GM10266 (cell line): ENCODE measurements around the gene LRMDA.

Experiments
- DNase-seq: peaks from one replicate; pipeline ENCODE4 v3.0.0; 2012; ENCODE audit errors: extremely low spot score
- TF ChIP-seq, protein P1 (sequence below): IDR thresholded peaks from 2 replicates; pipeline ENCODE4 v1.5.1; 2012; ENCODE audit warnings: mild to moderate bottlenecking, low read depth; ENCODE audit not compliant: control insufficient read depth, insufficient read depth; ENCODE audit errors: missing control alignments

Gene LRMDA

DNA sequence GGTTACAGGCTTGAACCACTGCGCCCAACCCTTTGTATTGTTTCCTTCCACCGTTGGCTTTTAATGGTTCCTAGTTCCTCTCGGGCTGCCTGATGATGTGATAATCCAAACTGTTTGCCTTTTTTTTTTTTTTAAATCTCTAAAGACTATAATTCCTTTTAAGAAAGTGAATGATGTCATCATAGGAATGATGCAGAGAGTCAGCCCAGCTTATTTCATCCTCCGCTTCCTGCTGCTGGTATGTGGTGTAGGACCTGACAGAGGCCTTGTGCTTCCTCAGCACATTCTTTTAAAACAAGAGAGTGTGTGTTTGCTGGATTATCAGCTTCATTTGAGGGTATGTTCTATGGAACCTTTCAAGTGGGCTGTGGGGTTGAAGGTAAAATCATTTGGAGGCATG lies 241.4 kb downstream of the LRMDA start:
- TF ChIP-seq, protein P1, sequence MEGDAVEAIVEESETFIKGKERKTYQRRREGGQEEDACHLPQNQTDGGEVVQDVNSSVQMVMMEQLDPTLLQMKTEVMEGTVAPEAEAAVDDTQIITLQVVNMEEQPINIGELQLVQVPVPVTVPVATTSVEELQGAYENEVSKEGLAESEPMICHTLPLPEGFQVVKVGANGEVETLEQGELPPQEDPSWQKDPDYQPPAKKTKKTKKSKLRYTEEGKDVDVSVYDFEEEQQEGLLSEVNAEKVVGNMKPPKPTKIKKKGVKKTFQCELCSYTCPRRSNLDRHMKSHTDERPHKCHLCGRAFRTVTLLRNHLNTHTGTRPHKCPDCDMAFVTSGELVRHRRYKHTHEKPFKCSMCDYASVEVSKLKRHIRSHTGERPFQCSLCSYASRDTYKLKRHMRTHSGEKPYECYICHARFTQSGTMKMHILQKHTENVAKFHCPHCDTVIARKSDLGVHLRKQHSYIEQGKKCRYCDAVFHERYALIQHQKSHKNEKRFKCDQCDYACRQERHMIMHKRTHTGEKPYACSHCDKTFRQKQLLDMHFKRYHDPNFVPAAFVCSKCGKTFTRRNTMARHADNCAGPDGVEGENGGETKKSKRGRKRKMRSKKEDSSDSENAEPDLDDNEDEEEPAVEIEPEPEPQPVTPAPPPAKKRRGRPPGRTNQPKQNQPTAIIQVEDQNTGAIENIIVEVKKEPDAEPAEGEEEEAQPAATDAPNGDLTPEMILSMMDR = no peak

DNA sequence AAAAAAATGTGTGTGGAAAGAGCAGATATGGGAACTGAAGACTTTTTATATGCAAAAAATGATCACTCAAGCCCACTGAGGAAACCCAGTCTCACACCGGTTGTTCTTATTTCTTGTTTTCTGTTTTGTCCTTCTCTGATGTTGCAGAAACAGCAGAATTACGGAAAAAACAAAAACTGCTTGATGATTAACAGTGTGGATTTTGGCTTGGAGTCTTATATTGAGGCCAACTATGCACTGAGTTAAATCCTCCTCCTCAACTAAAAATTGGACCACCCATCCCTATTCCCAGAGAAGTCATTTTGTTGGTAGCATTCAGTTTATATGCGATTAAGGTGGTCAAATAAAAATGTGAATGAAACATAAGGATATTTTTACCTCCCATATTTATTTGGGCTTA lies 246.1 kb downstream of the LRMDA start:
- TF ChIP-seq, protein P1 = no peak
- DNase-seq = no peak

More for the DNA sequence above, 241.4 kb downstream of the LRMDA start:
- DNase-seq = no peak

DNA sequence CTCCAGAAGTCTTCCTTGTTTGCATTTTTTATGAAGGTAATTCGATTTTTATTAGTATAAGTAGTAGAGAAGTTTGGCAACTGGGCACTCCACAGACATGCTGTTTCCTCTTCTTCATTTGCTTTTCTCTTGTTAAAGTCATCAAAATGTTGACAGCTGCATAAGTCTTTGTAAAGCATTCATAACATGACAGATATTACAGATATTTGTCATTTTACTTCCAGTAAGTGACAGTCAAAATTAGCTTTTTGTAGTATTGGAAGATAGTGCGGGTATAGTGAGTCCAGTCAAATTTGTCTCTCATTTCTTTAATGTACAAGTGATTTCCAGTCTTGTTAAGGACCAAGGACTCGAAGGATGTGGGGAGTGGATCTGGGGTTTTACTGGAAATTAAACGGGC lies 247.1 kb downstream of the LRMDA start:
- TF ChIP-seq, protein P1 = no peak
- DNase-seq = no peak

GRCh38 chr10:75679536-75679935 lies 248.1 kb downstream of the LRMDA start:
- TF ChIP-seq, protein P1 = no peak

DNA sequence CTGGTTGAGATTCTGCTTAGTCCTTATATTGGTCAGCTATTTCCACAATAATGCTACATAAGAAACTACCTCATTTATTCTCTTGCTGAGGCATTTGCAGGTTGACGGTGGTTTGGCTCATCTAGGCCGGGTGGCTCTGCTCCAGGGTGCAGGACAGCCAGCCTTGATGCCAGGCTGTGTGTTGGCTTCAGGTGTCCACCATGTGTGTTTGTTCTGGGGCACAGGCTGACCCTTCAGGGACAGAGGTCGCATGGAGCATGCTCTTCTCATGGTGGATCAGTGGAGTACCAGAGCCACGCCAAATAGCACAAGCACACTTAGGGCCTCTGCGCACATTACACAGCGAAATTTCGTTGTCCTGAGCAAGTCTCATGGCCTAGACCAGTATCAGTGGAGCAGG lies 249.9 kb downstream of the LRMDA start:
- TF ChIP-seq, protein P1 = no peak
- DNase-seq = no peak

More at GRCh38 chr10:75679536-75679935, 248.1 kb downstream of the LRMDA start:
- DNase-seq = no peak

DNA sequence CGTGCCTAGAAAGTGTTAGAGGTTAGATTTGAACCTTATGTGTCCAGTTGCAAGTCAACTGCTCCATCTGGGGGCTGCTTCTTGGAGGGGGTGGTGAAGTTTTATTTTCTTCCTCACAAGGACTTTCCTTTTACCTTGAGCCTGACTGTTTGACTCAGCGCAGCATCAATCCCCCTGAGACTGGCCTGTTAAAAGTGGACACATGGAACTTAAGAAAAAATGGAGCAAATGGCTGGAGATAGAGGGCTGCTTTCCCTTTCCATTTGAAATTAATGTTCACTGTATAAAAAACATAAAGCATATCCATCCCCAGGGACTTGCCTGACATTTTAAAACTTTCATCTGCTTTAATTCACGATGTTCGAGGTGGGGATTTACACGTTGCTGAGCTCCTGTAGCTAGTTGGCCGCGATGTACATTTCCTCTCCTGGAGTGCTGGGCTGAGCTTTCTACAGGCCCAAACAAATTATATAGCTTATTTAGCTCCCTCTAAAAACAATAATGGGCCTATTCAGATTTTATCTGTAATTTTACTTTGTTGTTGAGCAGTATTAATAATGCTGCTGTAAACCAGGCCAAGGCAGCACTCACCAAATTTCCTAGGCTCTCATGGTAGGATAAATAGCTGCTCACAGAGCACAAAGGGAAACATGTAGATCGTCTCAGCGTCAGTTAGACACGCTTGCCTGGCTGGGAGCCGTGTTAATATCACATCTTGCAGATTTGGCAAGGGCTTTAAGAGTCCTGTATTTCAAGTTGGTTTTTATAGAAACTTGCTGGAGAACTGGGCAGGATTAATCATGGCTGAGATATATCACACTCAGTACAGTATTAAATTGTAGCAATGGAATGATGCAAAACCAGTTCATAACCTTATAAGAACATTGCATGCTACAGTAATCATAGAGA lies 251.5 kb downstream of the LRMDA start:
- no peak for DNase-seq
- TF ChIP-seq, protein P1 = no peak

GRCh38 chr10:75685187-75685586 lies 253.8 kb downstream of the LRMDA start:
- TF ChIP-seq, protein P1 = no peak
- DNase-seq = no peak
